ENCODE measurements around the gene CCDC167.

The CCDC167 gene

GRCh38 chr6:37544530-37544929 is 44.8 kb upstream of the CCDC167 start:
- TF ChIP-seq CTCF (IDR thresholded peaks at IDR 0.05; ENCODE audit: control insufficient read depth, insufficient read depth, low read depth, low read length, missing control alignments) = no peak
- DNase-seq (ENCODE audit: low read depth) = no peak

GRCh38 chr6:37543361-37543760 is 43.7 kb upstream of the CCDC167 start:
- no peak for DNase-seq (ENCODE audit: low read depth)
- no peak for TF ChIP-seq CTCF (IDR thresholded peaks at IDR 0.05; ENCODE audit: control insufficient read depth, insufficient read depth, low read depth, low read length, missing control alignments)
- H3K4me3 ChIP-seq (ENCODE audit: control insufficient read depth, low read depth, low read length) = no peak overlapping the region

More at GRCh38 chr6:37544530-37544929, 44.8 kb upstream of the CCDC167 start:
- H3K4me3 ChIP-seq (ENCODE audit: control insufficient read depth, low read depth, low read length) = no peak overlapping the region

- DNase-seq (ENCODE audit: low read depth) = no peak
- H3K4me3 ChIP-seq (ENCODE audit: control insufficient read depth, low read depth, low read length) = no peak overlapping the region
- TF ChIP-seq CTCF (IDR thresholded peaks at IDR 0.05; ENCODE audit: control insufficient read depth, insufficient read depth, low read depth, low read length, missing control alignments) = no peak
Measured at GRCh38 chr6:37541346-37541745, 41.7 kb upstream of the CCDC167 start.

GRCh38 chr6:37540390-37540789 is 40.7 kb upstream of the CCDC167 start:
- TF ChIP-seq CTCF (IDR thresholded peaks at IDR 0.05; ENCODE audit: control insufficient read depth, insufficient read depth, low read depth, low read length, missing control alignments) = no peak
- no peak overlapping the region for H3K4me3 ChIP-seq (ENCODE audit: control insufficient read depth, low read depth, low read length)
- DNase-seq (ENCODE audit: low read depth) = no peak

- H3K4me3 ChIP-seq (ENCODE audit: control insufficient read depth, low read depth, low read length) = no peak overlapping the region
- no peak for DNase-seq (ENCODE audit: low read depth)
- TF ChIP-seq CTCF (IDR thresholded peaks at IDR 0.05; ENCODE audit: control insufficient read depth, insufficient read depth, low read depth, low read length, missing control alignments) = no peak
Measured at GRCh38 chr6:37540029-37540352, 40.3 kb upstream of the CCDC167 start.

GRCh38 chr6:37539171-37540028 is 39.7 kb upstream of the CCDC167 start:
- no peak for TF ChIP-seq CTCF (IDR thresholded peaks at IDR 0.05; ENCODE audit: control insufficient read depth, insufficient read depth, low read depth, low read length, missing control alignments)
- DNase-seq (ENCODE audit: low read depth) = no peak

More at GRCh38 chr6:37539171-37540028, 39.7 kb upstream of the CCDC167 start:
- H3K4me3 ChIP-seq (ENCODE audit: control insufficient read depth, low read depth, low read length) = no peak overlapping the region
